ENCODE results near the gene LAMC3. TPM values are rescaled to one million over a fixed set of nuclear protein-coding genes. Genes with fewer than 3 reads are reported as not detected.
"Not testable (repeated sequence)": the region's sequence is repeated elsewhere in the genome, so short reads cannot be mapped to it uniquely, and the experiment has no call there.

LAMC3 gene
- total RNA-seq, 2 donors from 2014 or later, result 0.47 to 0.50 TPM

DNA sequence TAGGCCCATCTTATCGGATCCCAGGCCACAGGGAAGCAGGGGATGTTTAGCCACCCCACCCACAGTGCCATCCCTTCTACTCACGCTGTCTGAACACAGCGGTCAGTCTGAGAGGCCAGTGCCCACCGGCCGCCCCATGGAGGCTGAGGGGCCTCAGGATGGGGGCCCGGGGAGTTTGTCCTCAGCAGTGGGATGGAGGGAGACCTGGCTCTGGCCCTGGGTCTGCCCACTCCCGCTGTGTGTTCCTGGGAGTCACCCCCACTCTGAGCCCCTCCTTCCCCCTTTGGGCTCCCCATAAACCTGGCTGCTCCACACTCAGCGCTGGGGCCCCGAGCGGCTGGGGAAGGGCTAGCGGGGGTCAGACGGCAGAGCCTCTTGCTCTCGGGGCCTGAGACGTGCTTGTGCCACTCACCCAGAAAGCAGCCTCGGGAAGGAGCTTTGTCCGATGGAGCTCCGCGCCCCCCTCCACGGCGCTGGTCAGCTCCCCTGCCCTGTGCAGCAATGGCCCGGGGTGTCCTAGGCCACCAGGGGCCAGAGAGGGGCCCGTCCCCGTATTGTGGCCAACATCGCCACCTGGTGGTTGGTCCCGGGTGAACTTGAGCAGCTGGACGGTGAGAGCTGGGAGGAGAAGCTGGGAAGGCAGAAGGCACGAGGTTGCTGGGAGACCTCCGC, 10.9 kb upstream of the LAMC3 start:
- DNase-seq, result no peak
- ATAC-seq, result no peak
- H3K4me1 Mint-ChIP-seq, result peaks cover 10% of the 10 kb centered on the region
- H3K27me3 Mint-ChIP-seq, result peaks cover 42% of the 10 kb centered on the region
- H3K9me3 ChIP-seq (ENCODE audit: control insufficient read depth, low read length, poor library complexity, severe bottlenecking), result no peaks in the 10 kb centered on the region
- peaks cover 4% of the 10 kb centered on the region for H3K36me3 Mint-ChIP-seq (ENCODE audit: low read depth)
- H3K27ac Mint-ChIP-seq, result no peak overlapping the region
- H3K4me3 Mint-ChIP-seq, result no peak overlapping the region

DNA sequence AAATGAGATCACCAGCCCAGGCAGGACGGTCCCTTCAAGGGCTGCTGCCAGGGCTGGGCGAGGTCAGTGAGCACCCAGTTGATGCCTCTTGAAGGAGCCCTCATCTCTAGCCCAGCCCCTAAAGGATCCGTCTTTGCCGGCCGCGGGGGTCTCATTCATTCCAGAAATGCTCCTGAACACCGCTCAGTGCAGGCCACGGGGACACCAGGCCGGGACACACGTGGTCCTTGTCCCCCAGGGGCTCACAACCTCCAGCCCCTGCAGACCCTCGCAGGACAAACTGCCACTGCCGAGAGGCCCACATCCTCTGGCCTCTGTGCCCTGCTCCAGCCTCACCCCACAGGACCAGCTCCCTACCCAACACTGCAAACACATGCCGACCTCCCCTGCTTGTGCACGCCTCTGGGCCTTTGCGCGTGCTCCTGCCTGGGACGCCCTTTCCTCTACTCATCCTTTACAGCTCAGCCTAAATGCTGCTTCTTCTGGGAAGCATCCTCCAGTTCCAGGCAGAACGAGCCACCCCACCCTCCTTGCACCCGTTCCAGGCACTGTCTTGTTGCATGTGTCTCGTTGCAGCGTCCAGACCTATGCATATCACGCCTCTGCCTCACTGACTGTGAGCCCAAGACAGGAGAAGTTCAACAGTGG, 10.3 kb upstream of the LAMC3 start:
- Mint-ChIP-seq H3K4me3 (no peak overlapping the region), H3K36me3 (ENCODE audit: low read depth) (peaks cover 4% of the 10 kb centered on the region), H3K4me1 (peaks cover 10% of the 10 kb centered on the region), H3K27ac (no peak overlapping the region), H3K27me3 (peaks cover 42% of the 10 kb centered on the region)
- ATAC-seq (no peak), DNase-seq (no peak)
- no peaks in the 10 kb centered on the region for H3K9me3 ChIP-seq (ENCODE audit: control insufficient read depth, low read length, poor library complexity, severe bottlenecking)

GRCh38 chr9:130999245-130999623, 9.7 kb upstream of the LAMC3 start:
- Mint-ChIP-seq H3K36me3 (ENCODE audit: low read depth) (peaks cover 4% of the 10 kb centered on the region), H3K27me3 (peaks cover 42% of the 10 kb centered on the region), H3K4me3 (no peak overlapping the region), H3K27ac (no peak overlapping the region), H3K4me1 (peaks cover 8% of the 10 kb centered on the region)
- ATAC-seq (no peak), DNase-seq (no peak)
- no peaks in the 10 kb centered on the region for H3K9me3 ChIP-seq (ENCODE audit: control insufficient read depth, low read length, poor library complexity, severe bottlenecking)

DNA sequence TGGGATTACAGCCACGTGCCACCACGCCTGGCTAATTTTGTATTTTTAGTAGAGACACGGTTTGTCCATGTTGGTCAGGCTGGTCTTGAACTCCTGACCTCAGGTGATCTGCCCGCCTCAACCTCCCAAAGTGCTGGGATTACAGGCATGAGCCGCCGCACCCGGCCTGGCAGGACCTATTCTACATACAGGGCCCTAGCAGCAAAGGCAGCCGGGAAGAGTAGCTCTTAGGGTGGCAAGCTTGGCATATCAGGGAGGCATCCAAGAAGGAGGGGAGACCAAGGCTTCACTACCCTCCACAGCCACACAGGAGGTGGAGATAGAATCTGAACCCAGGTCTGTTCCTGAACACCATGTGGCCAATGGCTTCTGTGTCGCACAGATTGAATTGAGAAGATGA, 8.4 kb upstream of the LAMC3 start:
- H3K27ac Mint-ChIP-seq; H3K36me3 Mint-ChIP-seq (ENCODE audit: low read depth); ATAC-seq; H3K9me3 ChIP-seq (ENCODE audit: control insufficient read depth, low read length, poor library complexity, severe bottlenecking); H3K4me1 Mint-ChIP-seq; H3K4me3 Mint-ChIP-seq; DNase-seq: not testable (repeated sequence)
- peaks cover 42% of the 10 kb centered on the region for H3K27me3 Mint-ChIP-seq

GRCh38 chr9:131001021-131001420, 8.0 kb upstream of the LAMC3 start:
- peaks cover 42% of the 10 kb centered on the region for H3K27me3 Mint-ChIP-seq
- no peak overlapping the region for H3K4me3 Mint-ChIP-seq
- no peaks in the 10 kb centered on the region for H3K9me3 ChIP-seq (ENCODE audit: control insufficient read depth, low read length, poor library complexity, severe bottlenecking)
- ATAC-seq (no peak), DNase-seq (no peak)
- peaks cover 4% of the 10 kb centered on the region for H3K36me3 Mint-ChIP-seq (ENCODE audit: low read depth)
- no peak overlapping the region for H3K27ac Mint-ChIP-seq
- peaks cover 3% of the 10 kb centered on the region for H3K4me1 Mint-ChIP-seq

DNA sequence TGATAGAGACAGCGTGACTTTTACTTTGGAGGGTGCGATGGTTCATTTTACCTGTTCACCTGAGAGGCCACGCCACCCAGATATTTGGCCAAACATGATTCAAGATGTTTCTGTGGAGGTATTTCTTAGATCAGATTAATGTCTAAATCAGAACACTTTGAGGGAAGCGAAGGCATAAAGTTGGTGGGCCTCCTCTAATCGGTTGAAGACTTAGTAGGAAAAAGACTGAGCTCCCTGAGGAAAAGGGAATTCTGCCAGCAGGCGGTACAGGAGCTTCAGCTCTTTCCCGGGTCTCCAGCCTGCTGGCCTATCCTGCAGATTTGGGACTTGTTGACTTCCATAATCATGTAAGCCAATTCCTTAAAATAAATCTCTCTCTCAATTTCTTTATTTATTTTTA, 7.0 kb upstream of the LAMC3 start:
- ATAC-seq (no peak), DNase-seq (no peak)
- Mint-ChIP-seq H3K36me3 (ENCODE audit: low read depth) (peaks cover 4% of the 10 kb centered on the region), H3K4me3 (no peak overlapping the region), H3K27me3 (peaks cover 42% of the 10 kb centered on the region), H3K4me1 (peaks cover 3% of the 10 kb centered on the region), H3K27ac (no peak overlapping the region)
- no peaks in the 10 kb centered on the region for H3K9me3 ChIP-seq (ENCODE audit: control insufficient read depth, low read length, poor library complexity, severe bottlenecking)

- H3K27ac Mint-ChIP-seq, result no peak overlapping the region
- no peaks in the 10 kb centered on the region for H3K4me1 Mint-ChIP-seq
- H3K27me3 Mint-ChIP-seq, result peaks cover 35% of the 10 kb centered on the region
- H3K36me3 Mint-ChIP-seq (ENCODE audit: low read depth), result no peaks in the 10 kb centered on the region
- H3K4me3 Mint-ChIP-seq, result no peak overlapping the region
- no peak for ATAC-seq
- H3K9me3 ChIP-seq (ENCODE audit: control insufficient read depth, low read length, poor library complexity, severe bottlenecking), result no peaks in the 10 kb centered on the region
- no peak for DNase-seq
Measured at GRCh38 chr9:131006601-131007000, 2.4 kb upstream of the LAMC3 start.

DNA sequence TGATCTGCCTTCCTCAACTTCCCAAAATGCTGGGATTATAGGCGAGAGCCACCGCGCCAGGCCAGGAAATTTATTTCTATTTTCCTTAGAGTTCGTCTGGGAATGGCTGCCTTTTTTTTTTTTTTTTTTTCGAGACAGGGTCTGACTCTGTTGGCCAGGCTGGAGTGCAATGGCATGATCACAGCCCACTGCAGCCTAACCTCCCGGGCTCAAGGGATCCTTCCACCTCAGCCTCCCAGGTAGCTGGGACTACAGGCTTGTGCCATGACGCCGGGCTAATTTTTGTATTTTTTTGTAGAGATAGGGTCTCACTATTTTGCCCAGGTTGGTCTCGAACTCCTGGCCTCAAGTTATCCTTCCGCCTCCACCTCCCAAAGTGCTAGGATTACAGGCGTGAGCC, 888 bp upstream of the LAMC3 start:
- no peaks in the 10 kb centered on the region for H3K9me3 ChIP-seq (ENCODE audit: control insufficient read depth, low read length, poor library complexity, severe bottlenecking)
- Mint-ChIP-seq H3K4me3 (no peak overlapping the region), H3K27me3 (peaks cover 32% of the 10 kb centered on the region)

DNA sequence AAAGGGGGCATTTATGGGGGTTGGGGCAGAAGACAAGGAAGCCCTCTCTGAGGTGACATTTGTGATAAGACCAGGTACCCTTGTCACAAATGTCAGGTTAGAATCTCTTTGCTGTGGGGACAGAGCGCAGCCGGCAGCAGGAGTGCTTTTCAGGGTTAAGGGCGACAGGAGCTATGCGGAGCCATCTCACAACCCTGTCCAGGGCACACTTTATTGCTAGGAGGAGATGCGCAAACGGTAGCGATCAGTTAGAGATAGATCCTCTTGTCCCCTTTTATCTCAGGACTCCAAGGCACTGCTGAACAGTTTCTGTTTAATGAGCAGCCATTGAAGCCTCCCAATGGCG, 438 bp upstream of the LAMC3 start:
- ATAC-seq, result no peak
- no peak for DNase-seq
- Mint-ChIP-seq H3K27me3 (peaks cover 32% of the 10 kb centered on the region), H3K36me3 (ENCODE audit: low read depth) (no peaks in the 10 kb centered on the region), H3K4me3 (no peak overlapping the region), H3K4me1 (no peaks in the 10 kb centered on the region), H3K27ac (no peak overlapping the region)
- no peaks in the 10 kb centered on the region for H3K9me3 ChIP-seq (ENCODE audit: control insufficient read depth, low read length, poor library complexity, severe bottlenecking)

More for the DNA sequence above, 888 bp upstream of the LAMC3 start:
- Mint-ChIP-seq H3K27ac (no peak overlapping the region), H3K36me3 (ENCODE audit: low read depth) (no peaks in the 10 kb centered on the region), H3K4me1 (no peaks in the 10 kb centered on the region)
- no peak for ATAC-seq
- no peak for DNase-seq

DNA sequence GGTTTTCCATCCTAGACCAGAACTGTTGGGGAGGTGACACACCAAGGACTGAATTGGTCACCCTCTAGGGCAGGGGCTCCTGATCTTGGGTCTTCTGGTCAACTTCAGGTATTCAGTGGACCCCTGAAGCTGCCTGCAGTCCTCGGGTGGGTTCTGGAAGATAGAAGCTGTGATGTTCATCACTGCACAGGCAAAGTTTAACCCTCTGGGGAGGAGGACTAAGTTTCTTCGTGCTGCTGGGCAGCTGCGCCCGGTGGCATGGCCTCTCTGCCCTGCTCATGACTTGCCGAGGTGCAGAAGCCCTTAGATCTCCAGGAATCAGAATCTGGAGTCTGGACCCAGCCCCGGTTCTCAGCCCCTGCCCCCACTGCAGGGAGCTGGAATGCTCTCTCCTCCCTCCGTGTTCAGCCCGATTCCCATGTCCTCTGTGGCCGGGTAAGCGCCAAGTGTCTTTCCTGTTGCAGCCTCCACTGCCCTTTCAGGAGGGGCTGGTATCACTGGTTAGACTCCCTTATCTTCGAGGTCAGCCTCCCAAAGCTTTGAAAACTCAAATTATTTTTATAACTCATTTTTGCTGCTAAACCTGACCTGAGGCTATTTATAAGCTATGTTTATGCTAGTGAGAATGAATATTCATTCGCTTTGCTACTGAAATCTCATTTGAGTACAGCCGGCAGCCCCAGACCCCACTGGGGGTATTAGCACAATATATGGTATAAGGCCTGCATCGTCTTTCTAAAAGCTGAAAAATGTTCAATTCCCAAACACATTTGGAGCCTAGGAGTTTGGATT, 1.7 kb downstream of the LAMC3 start:
- ATAC-seq, result no peak
- Mint-ChIP-seq H3K4me3 (no peak overlapping the region), H3K27ac (no peak overlapping the region), H3K4me1 (peaks cover 3% of the 10 kb centered on the region), H3K27me3 (peaks cover 43% of the 10 kb centered on the region), H3K36me3 (ENCODE audit: low read depth) (peaks cover 3% of the 10 kb centered on the region)
- H3K9me3 ChIP-seq (ENCODE audit: control insufficient read depth, low read length, poor library complexity, severe bottlenecking), result no peaks in the 10 kb centered on the region
- DNase-seq, result no peak

GRCh38 chr9:131011274-131012022, 2.5 kb downstream of the LAMC3 start:
- no peak for ATAC-seq
- Mint-ChIP-seq H3K36me3 (ENCODE audit: low read depth) (peaks cover 3% of the 10 kb centered on the region), H3K27ac (no peak overlapping the region), H3K27me3 (peaks cover 50% of the 10 kb centered on the region), H3K4me3 (no peak overlapping the region), H3K4me1 (peaks cover 3% of the 10 kb centered on the region)
- no peak for DNase-seq
- no peaks in the 10 kb centered on the region for H3K9me3 ChIP-seq (ENCODE audit: control insufficient read depth, low read length, poor library complexity, severe bottlenecking)

GRCh38 chr9:131012023-131012334, 3.0 kb downstream of the LAMC3 start:
- DNase-seq (no peak), ATAC-seq (no peak)
- Mint-ChIP-seq H3K4me3 (no peak overlapping the region), H3K27me3 (peaks cover 53% of the 10 kb centered on the region), H3K36me3 (ENCODE audit: low read depth) (peaks cover 3% of the 10 kb centered on the region), H3K27ac (no peak overlapping the region), H3K4me1 (peaks cover 3% of the 10 kb centered on the region)
- no peaks in the 10 kb centered on the region for H3K9me3 ChIP-seq (ENCODE audit: control insufficient read depth, low read length, poor library complexity, severe bottlenecking)

- H3K36me3 Mint-ChIP-seq (ENCODE audit: low read depth), result peaks cover 3% of the 10 kb centered on the region
Measured at GRCh38 chr9:131012396-131012917, 3.5 kb downstream of the LAMC3 start.

More at GRCh38 chr9:131012396-131012917, 3.5 kb downstream of the LAMC3 start:
- ATAC-seq (no peak), DNase-seq (no peak)
- no peaks in the 10 kb centered on the region for H3K9me3 ChIP-seq (ENCODE audit: control insufficient read depth, low read length, poor library complexity, severe bottlenecking)
- Mint-ChIP-seq H3K27ac (no peak overlapping the region), H3K4me3 (no peak overlapping the region), H3K4me1 (peaks cover 3% of the 10 kb centered on the region), H3K27me3 (peaks cover 56% of the 10 kb centered on the region)
